Panc1 (cell line): ENCODE measurements around the gene TMED10. TPM values are rescaled to one million over a fixed set of nuclear protein-coding genes. Genes with fewer than 3 reads are reported as not detected.

Source experiments
- ATAC-seq: fragments of 200-7000 bp; cut with Tn5 transposase; 2 replicates; pipeline ENCODE4 v1.9.1; 2020; ENCODE audit warnings: mild to moderate bottlenecking, moderate library complexity
- BruUV-seq: library from RNA; stranded (reverse); fragments of 400-500 nt; replicated peaks from 2 replicates; lab custom pipeline; 2021; lab: Mats Ljungman, UMichigan
- CTCF ChIA-PET: fragments of 300-600 bp; sonication (Branson Sonifier 250); formaldehyde crosslinking; loops from one replicate; lab custom pipeline; 2022; ENCODE audit warnings: antibody characterized with exemption; lab: Charles Lee
- POLR2A ChIA-PET: fragments of 300-600 bp; sonication (Branson Sonifier 250); formaldehyde crosslinking; loops from one replicate; lab custom pipeline; 2022; ENCODE audit warnings: antibody characterized with exemption; lab: Charles Lee
- DNase-seq: peaks from one replicate; pipeline ENCODE4 v3.0.0-alpha.2; 2010; ENCODE audit warnings: low read depth, low spot score
- H3K27ac ChIP-seq: 2 replicates; pipeline ENCODE4 v1.5.1; 2011; ENCODE audit warnings: mild to moderate bottlenecking, low read length, inconsistent platforms
- H3K27me3 ChIP-seq: fragments of 200-500 bp; sonication (Bioruptor generic); 2 replicates; pipeline ENCODE4 v1.6.0; 2014; ENCODE audit warnings: low read length, inconsistent platforms; ENCODE audit not compliant: control insufficient read depth, insufficient read depth
- H3K36me3 ChIP-seq: fragments of 200-500 bp; sonication (Bioruptor generic); 2 replicates; pipeline ENCODE4 v1.5.1; 2014; ENCODE audit warnings: inconsistent platforms, mild to moderate bottlenecking, low read length, moderate library complexity; ENCODE audit not compliant: control insufficient read depth, insufficient read depth
- H3K4me1 ChIP-seq: 2 replicates; pipeline ENCODE4 v1.5.1; 2011; ENCODE audit warnings: inconsistent platforms, mild to moderate bottlenecking, low read length, moderate library complexity; ENCODE audit not compliant: control insufficient read depth, insufficient read depth
- H3K4me3 ChIP-seq, 2 experiments: 2 replicates each; pipeline ENCODE4 v1.5.1; 2011 to 2012; ENCODE audit warnings: low read depth in 2 of 2, low read length in 2 of 2, mild to moderate bottlenecking in 2 of 2, inconsistent platforms in 1 of 2, moderate library complexity in 1 of 2
- H3K9me3 ChIP-seq: fragments of 200-500 bp; sonication (Bioruptor generic); 2 replicates; pipeline ENCODE4 v1.5.1; 2014; ENCODE audit warnings: low read depth, mild to moderate bottlenecking, inconsistent platforms, low read length, moderate library complexity; ENCODE audit not compliant: control insufficient read depth, insufficient read depth
- POLR2AphosphoS5 ChIP-seq: IDR thresholded peaks from 2 replicates; pipeline ENCODE4 v1.6.1; 2012; ENCODE audit warnings: mild to moderate bottlenecking, low read depth, low read length, moderate library complexity
- REST ChIP-seq, 2 experiments: IDR thresholded peaks; 2 replicates each; pipeline ENCODE4 v1.6.1; 2011 to 2012; ENCODE audit warnings: low read depth in 2 of 2, control low read depth in 1 of 2, low read length in 1 of 2, mild to moderate bottlenecking in 1 of 2, moderate library complexity in 1 of 2; ENCODE audit not compliant: insufficient read depth in 1 of 2
- SIN3A ChIP-seq: IDR thresholded peaks from 2 replicates; pipeline ENCODE4 v1.6.1; 2012; ENCODE audit warnings: low read depth, mild to moderate bottlenecking, low read length, moderate library complexity, borderline replicate concordance; ENCODE audit not compliant: insufficient read depth
- TCF7L2 ChIP-seq: IDR thresholded peaks from 2 replicates; pipeline ENCODE4 v1.6.1; 2011; ENCODE audit warnings: mild to moderate bottlenecking, low read depth, low read length, inconsistent platforms
- in situ Hi-C: cut with HindIII; loops from 2 replicates; pipeline ENCODE4 v1.10.0; 2016; ENCODE audit warnings: low sequenced_read_pairs, low pct_unique_long_range_greater_than_20kb
- intact Hi-C: fragments of 100-400 bp; cut with micrococcal nuclease; formaldehyde crosslinking; loops from one replicate; pipeline ENCODE4 v1.10.0; 2022; ENCODE audit not compliant: unreplicated experiment
- total RNA-seq: library from RNA; stranded (reverse); gene quantifications from one replicate; pipeline ENCODE4 v1.2.1, GENCODE V29; 2021; ENCODE audit not compliant: unreplicated experiment
- TF ChIP-seq, protein P1 (sequence below): fragments of 450-650 bp; IDR thresholded peaks from 2 replicates; pipeline ENCODE4 v1.5.1; 2017; ENCODE audit warnings: mild to moderate bottlenecking

TMED10 gene
- total RNA-seq, 1 experiment from 2014 or later, result 183 TPM

- Histone ChIP-seq H3K4me3 (no peak overlapping the region), H3K27ac (no peak overlapping the region), H3K9me3 (no peaks in the 10 kb centered on the region), H3K27me3 (no peaks in the 10 kb centered on the region), H3K4me1 (no peaks in the 10 kb centered on the region), H3K36me3 (no peaks in the 10 kb centered on the region)
- BruUV-seq, result no TSS peak
- ChIA-PET POLR2A (no interaction called here), CTCF (no interaction called here)
- intact Hi-C loops, result no loop called here
- DNase-seq (no peak), ATAC-seq (no peak)
- in situ Hi-C loops, result no loop called here
- TF ChIP-seq, protein P1, sequence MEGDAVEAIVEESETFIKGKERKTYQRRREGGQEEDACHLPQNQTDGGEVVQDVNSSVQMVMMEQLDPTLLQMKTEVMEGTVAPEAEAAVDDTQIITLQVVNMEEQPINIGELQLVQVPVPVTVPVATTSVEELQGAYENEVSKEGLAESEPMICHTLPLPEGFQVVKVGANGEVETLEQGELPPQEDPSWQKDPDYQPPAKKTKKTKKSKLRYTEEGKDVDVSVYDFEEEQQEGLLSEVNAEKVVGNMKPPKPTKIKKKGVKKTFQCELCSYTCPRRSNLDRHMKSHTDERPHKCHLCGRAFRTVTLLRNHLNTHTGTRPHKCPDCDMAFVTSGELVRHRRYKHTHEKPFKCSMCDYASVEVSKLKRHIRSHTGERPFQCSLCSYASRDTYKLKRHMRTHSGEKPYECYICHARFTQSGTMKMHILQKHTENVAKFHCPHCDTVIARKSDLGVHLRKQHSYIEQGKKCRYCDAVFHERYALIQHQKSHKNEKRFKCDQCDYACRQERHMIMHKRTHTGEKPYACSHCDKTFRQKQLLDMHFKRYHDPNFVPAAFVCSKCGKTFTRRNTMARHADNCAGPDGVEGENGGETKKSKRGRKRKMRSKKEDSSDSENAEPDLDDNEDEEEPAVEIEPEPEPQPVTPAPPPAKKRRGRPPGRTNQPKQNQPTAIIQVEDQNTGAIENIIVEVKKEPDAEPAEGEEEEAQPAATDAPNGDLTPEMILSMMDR, result no peak
- TF ChIP-seq SIN3A, result no peak
- TF ChIP-seq POLR2AphosphoS5, result no peak
- TF ChIP-seq TCF7L2, result no peak
- TF ChIP-seq REST (IDR thresholded peaks at IDR 0.05; ENCODE audit: insufficient read depth in 1 of 2, low read depth in 2 of 2, low read length in 1 of 2), result no peak
Measured at GRCh38 chr14:75167325-75167724, 9.1 kb downstream of the TMED10 start.

DNA sequence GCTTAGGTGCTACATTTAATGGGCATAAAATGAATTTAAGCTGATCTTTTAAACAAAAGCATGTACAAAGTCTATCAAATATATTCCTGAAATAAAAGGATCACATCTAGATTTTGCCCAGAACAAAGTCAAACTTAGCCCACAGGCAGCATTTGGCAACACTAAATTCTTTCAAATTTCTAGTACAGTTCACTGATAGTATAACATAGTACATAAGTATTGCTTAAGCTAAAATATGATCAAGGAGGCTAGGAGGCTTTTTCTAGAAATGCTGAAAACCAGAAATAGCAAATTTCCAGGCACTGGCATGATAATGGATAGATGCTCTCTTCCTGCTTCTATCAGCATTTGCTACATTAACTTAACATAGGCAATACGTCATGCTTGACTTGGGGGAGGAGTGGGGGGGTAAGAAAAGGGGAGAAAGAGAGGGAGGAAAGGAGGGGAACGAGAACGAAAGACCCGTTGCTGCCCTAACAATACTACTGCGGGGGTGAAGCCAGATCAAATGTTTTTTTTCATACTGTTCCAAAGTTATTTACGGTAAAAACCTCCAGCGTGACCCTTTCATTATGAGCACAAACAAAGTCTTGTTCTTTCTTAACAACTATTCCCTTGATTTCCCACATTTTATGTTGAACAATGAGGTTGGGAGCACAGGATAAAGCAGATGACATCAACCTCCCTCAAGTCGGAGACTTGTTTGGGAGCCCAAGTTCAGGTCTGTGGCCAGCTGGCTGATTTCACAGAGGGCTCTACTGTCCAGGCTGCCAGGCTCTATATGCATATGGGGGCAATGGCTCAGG lies 10.6 kb downstream of the TMED10 start:
- ChIA-PET POLR2A (no interaction called here), CTCF (no interaction called here)
- Histone ChIP-seq H3K9me3 (no peaks in the 10 kb centered on the region), H3K27me3 (no peaks in the 10 kb centered on the region), H3K4me3 (no peak overlapping the region), H3K36me3 (no peaks in the 10 kb centered on the region), H3K4me1 (no peaks in the 10 kb centered on the region), H3K27ac (no peak overlapping the region)
- BruUV-seq, result no TSS peak
- DNase-seq (no peak), ATAC-seq (no peak)
- in situ Hi-C loops (no loop called here), intact Hi-C loops (no loop called here)
- TF ChIP-seq TCF7L2 (no peak), POLR2AphosphoS5 (no peak), REST (IDR thresholded peaks at IDR 0.05; ENCODE audit: insufficient read depth in 1 of 2, low read depth in 2 of 2, low read length in 1 of 2) (no peak)
